NCI-H1436 (cell line): ENCODE results near the gene MLLT1.

Source experiments
- DNase-seq: peaks from one replicate; lab custom pipeline; 2025; lab: John Stamatoyannopoulos, UW

The MLLT1 gene

GRCh38 chr19:6221878-6222746, 57.7 kb downstream of the MLLT1 start:
- no peak for DNase-seq

- no peak for DNase-seq
Observed at GRCh38 chr19:6221220-6221877, 58.4 kb downstream of the MLLT1 start.

GRCh38 chr19:6220385-6221191, 59.2 kb downstream of the MLLT1 start:
- DNase-seq: no peak

GRCh38 chr19:6219586-6220290, 60.0 kb downstream of the MLLT1 start:
- DNase-seq: no peak

GRCh38 chr19:6219147-6219525, 60.6 kb downstream of the MLLT1 start:
- DNase-seq: no peak

GRCh38 chr19:6218491-6219146, 61.2 kb downstream of the MLLT1 start:
- DNase-seq: peak; percentile 76

GRCh38 chr19:6217752-6218334, 61.9 kb downstream of the MLLT1 start:
- no peak for DNase-seq

- peak; percentile 85 for DNase-seq
Observed at GRCh38 chr19:6216996-6217751, 62.6 kb downstream of the MLLT1 start.

- DNase-seq: no peak
Observed at GRCh38 chr19:6216236-6216995, 63.4 kb downstream of the MLLT1 start.

GRCh38 chr19:6215701-6216235, 64.0 kb downstream of the MLLT1 start:
- DNase-seq: no peak

GRCh38 chr19:6214881-6215541, 64.8 kb downstream of the MLLT1 start:
- no peak for DNase-seq

GRCh38 chr19:6213696-6214641, 65.8 kb downstream of the MLLT1 start:
- no peak for DNase-seq

GRCh38 chr19:6213266-6213595, 66.5 kb downstream of the MLLT1 start:
- no peak for DNase-seq

GRCh38 chr19:6212403-6213265, 67.1 kb downstream of the MLLT1 start:
- no peak for DNase-seq

- no peak for DNase-seq
Observed at GRCh38 chr19:6211632-6212402, 68.0 kb downstream of the MLLT1 start.
